GM12878 (cell line): ENCODE measurements around the gene TBCD. TPM values are rescaled to one million over a fixed set of nuclear protein-coding genes. Genes with fewer than 3 reads are reported as not detected.
A peak's percentile ranks its signal among the peaks of the same experiment; 100 is the strongest.

Experiments used
- ATAC-seq: fragments of 200-7000 bp; cut with Tn5 transposase; 3 replicates; pipeline ENCODE4 v1.9.1; 2020; ENCODE audit warnings: mild to moderate bottlenecking, moderate library complexity
- BruUV-seq: library from RNA; stranded (reverse); fragments of 400-500 nt; replicated peaks from 2 replicates; lab custom pipeline; 2021; lab: Mats Ljungman, UMichigan
- CTCF ChIA-PET: fragments of 300-600 bp; sonication (Branson Sonifier 250); formaldehyde crosslinking; extraction: SDS; loops from one replicate; lab custom pipeline; 2021; ENCODE audit warnings: inconsistent platforms; lab: Yijun Ruan, JAX
- POLR2A ChIA-PET: fragments of 350-600 bp; formaldehyde crosslinking; extraction: SDS; loops from one replicate; lab custom pipeline; 2021; ENCODE audit warnings: inconsistent platforms; lab: Charles Lee
- RAD21 ChIA-PET: fragments of 300-600 bp; sonication (Branson Sonifier 250); formaldehyde crosslinking; loops from one replicate; lab custom pipeline; 2023; ENCODE audit warnings: antibody characterized with exemption; ENCODE audit not compliant: unreplicated experiment; lab: Charles Lee
- SMC1A ChIA-PET: fragments of 300-600 bp; sonication (Branson Sonifier 250); formaldehyde crosslinking; loops from one replicate; lab custom pipeline; 2023; ENCODE audit not compliant: unreplicated experiment, uncharacterized antibody; lab: Charles Lee
- DNase-seq: peaks from one replicate; pipeline ENCODE4 v3.0.0-alpha.2; 2011; ENCODE audit warnings: low read depth, low spot score
- FAIRE-seq: peaks from 3 replicates; lab custom pipeline; 2011; peaks lifted over from hg19 to GRCh38; lab: Jason Lieb, UNC
- H2AFZ ChIP-seq: 2 replicates; pipeline ENCODE4 v1.6.0; 2011; ENCODE audit warnings: low read depth, low read length, control low read depth; ENCODE audit not compliant: control insufficient read depth
- H3K27ac ChIP-seq: 2 replicates; pipeline ENCODE4 v1.5.1; 2011; ENCODE audit warnings: control low read depth; ENCODE audit not compliant: control insufficient read depth, insufficient read depth
- H3K27me3 ChIP-seq, 2 experiments: replicated peaks in 1 of 2; 2 replicates each; pipeline versions ENCODE4 v1.6.0 to v1.6.1; 2011; ENCODE audit warnings: low read length in 1 of 2; ENCODE audit not compliant: control insufficient read depth in 2 of 2, insufficient read depth in 2 of 2
- H3K36me3 ChIP-seq, 2 experiments: 2 replicates each; pipeline ENCODE4 v1.5.1; 2011; ENCODE audit warnings: low read length in 1 of 2; ENCODE audit not compliant: control insufficient read depth in 2 of 2, insufficient read depth in 2 of 2
- H3K4me1 ChIP-seq: 2 replicates; pipeline ENCODE4 v1.6.1; 2011; ENCODE audit warnings: mild to moderate bottlenecking, low read length, moderate library complexity, mixed read lengths; ENCODE audit not compliant: control insufficient read depth, insufficient read depth
- H3K4me2 ChIP-seq: 2 replicates; pipeline ENCODE4 v1.6.0; 2011; ENCODE audit warnings: control low read depth; ENCODE audit not compliant: control insufficient read depth, insufficient read depth
- H3K4me3 ChIP-seq: fragments of 200-600 bp; sonication (generic); 2 replicates; pipeline ENCODE4 v1.5.1; 2016
- H3K79me2 ChIP-seq: 2 replicates; pipeline ENCODE4 v1.6.0; 2011; ENCODE audit warnings: low read length; ENCODE audit not compliant: control insufficient read depth, insufficient read depth
- H3K9ac ChIP-seq: 2 replicates; pipeline ENCODE4 v1.8.0; 2011; ENCODE audit warnings: low read length, control low read depth, mixed read lengths; ENCODE audit not compliant: control insufficient read depth, insufficient read depth
- H3K9me3 ChIP-seq: replicated peaks from 3 replicates; pipeline ENCODE4 v1.5.1; 2011; ENCODE audit warnings: mild to moderate bottlenecking, low read length; ENCODE audit not compliant: control insufficient read depth, insufficient read depth
- H4K20me1 ChIP-seq: 2 replicates; pipeline ENCODE4 v1.6.0; 2011; ENCODE audit not compliant: control insufficient read depth, insufficient read depth
- BRCA1 ChIP-seq: IDR thresholded peaks from 2 replicates; pipeline ENCODE4 v1.6.1; 2011; ENCODE audit warnings: low read depth, low read length, improper control_type of control experiment
- MYB ChIP-seq: fragments of 150-350 bp; IDR thresholded peaks from 2 replicates; pipeline ENCODE4 v1.6.1; 2014; ENCODE audit warnings: mild to moderate bottlenecking, low read depth, low read length, borderline replicate concordance
- RCOR1 ChIP-seq: conservative IDR thresholded peaks from 2 replicates; pipeline ENCODE4 v1.6.1; 2012; ENCODE audit warnings: low read depth, low read length, improper control_type of control experiment
- SMAD5 ChIP-seq: IDR thresholded peaks from 2 replicates; pipeline ENCODE4 v1.6.1; 2016; ENCODE audit warnings: antibody characterized with exemption, low read depth
- TCF3 ChIP-seq: IDR thresholded peaks from 2 replicates; pipeline ENCODE4 v1.6.1; 2012; ENCODE audit warnings: low read depth, mild to moderate bottlenecking, low read length, borderline replicate concordance; ENCODE audit not compliant: insufficient read depth
- YY1 ChIP-seq: IDR thresholded peaks from 2 replicates; pipeline ENCODE4 v1.6.1; 2011; ENCODE audit warnings: low read depth, mild to moderate bottlenecking, low read length
- ZZZ3 ChIP-seq: IDR thresholded peaks from 2 replicates; pipeline ENCODE4 v1.6.1; 2011; ENCODE audit warnings: low read depth; ENCODE audit not compliant: control insufficient read depth, insufficient read length
- WGBS: methylation state at CpG from one replicate; pipeline ENCODE4 v1.1.6; 2016; ENCODE audit warnings: low lambda C conversion rate; ENCODE audit not compliant: insufficient replicate concordance, insufficient coverage; ENCODE audit errors: missing lambda C conversion rate; 5-methylcytosine and 5-hydroxymethylcytosine counted together
- in situ Hi-C: fragments of 300-500 bp; cut with MboI; formaldehyde crosslinking; loops from 9 replicates; pipeline ENCODE4 v1.14.3; 2018; ENCODE audit warnings: mixed read lengths
- intact Hi-C: fragments of 100-400 bp; cut with micrococcal nuclease; formaldehyde crosslinking; loops from one replicate; pipeline ENCODE4 v1.14.2; 2022; ENCODE audit not compliant: unreplicated experiment
- polyA plus RNA-seq, 11 experiments: library from polyadenylated mRNA; depleted of rRNA in 4 of 11; unstranded in 6 of 11; stranded (reverse) in 5 of 11; fragments of >200 nt; fragmentation: Nextera tagmentation in 4 of 11; fragmentation: Illumina TruSeq in 1 of 11; extraction: Ambion mirVana in 4 of 11; extraction: Trizol in 1 of 11; gene quantifications; 1 replicate in 1 of 11; 2 replicates in 10 of 11; pipeline versions ENCODE4 v1.2.1 to v1.2.3, GENCODE V29; 2011 to 2016; ENCODE audit warnings: inconsistent platforms in 2 of 11, missing spikeins in 2 of 11, low read depth in 1 of 11
- total RNA-seq, 4 experiments: library from RNA; depleted of rRNA in 3 of 4; stranded (reverse); fragments of >200 nt in 3 of 4; fragmentation: Illumina TruSeq in 1 of 4; extraction: Trizol in 1 of 4; gene quantifications; 2 replicates each; pipeline versions ENCODE4 v1.2.1 to v1.2.3, GENCODE V29; 2013 to 2021
- TF ChIP-seq, protein P1 (sequence below): fragments of 450-650 bp; IDR thresholded peaks from 2 replicates; pipeline ENCODE4 v1.6.1; 2018; ENCODE audit warnings: mild to moderate bottlenecking, low read depth, moderate library complexity; ENCODE audit not compliant: partially characterized antibody
- TF ChIP-seq, protein P2 (sequence below): IDR thresholded peaks from 2 replicates; pipeline ENCODE4 v1.6.1; 2011; ENCODE audit warnings: borderline replicate concordance, low read depth, mild to moderate bottlenecking, moderate library complexity, low read length; ENCODE audit not compliant: insufficient read depth, poor library complexity, severe bottlenecking
- TF ChIP-seq, protein P3 (sequence below): fragments of 450-650 bp; formaldehyde crosslinking; IDR thresholded peaks from 2 replicates; pipeline ENCODE4 v1.4.0; 2022; ENCODE audit warnings: mild to moderate bottlenecking, moderate library complexity
- TF ChIP-seq, protein P4 (sequence below): fragments of 450-650 bp; formaldehyde crosslinking; IDR thresholded peaks from 2 replicates; pipeline ENCODE4 v1.5.0; 2022; ENCODE audit warnings: mild to moderate bottlenecking, missing genetic modification characterization

The TBCD gene
- total and polyA plus RNA-seq, 10 of the 15 experiments (the other 5 are each of a cell fraction or from before 2014, with no cell fraction given) = 10.3 to 114 (median 52.4) TPM

DNA sequence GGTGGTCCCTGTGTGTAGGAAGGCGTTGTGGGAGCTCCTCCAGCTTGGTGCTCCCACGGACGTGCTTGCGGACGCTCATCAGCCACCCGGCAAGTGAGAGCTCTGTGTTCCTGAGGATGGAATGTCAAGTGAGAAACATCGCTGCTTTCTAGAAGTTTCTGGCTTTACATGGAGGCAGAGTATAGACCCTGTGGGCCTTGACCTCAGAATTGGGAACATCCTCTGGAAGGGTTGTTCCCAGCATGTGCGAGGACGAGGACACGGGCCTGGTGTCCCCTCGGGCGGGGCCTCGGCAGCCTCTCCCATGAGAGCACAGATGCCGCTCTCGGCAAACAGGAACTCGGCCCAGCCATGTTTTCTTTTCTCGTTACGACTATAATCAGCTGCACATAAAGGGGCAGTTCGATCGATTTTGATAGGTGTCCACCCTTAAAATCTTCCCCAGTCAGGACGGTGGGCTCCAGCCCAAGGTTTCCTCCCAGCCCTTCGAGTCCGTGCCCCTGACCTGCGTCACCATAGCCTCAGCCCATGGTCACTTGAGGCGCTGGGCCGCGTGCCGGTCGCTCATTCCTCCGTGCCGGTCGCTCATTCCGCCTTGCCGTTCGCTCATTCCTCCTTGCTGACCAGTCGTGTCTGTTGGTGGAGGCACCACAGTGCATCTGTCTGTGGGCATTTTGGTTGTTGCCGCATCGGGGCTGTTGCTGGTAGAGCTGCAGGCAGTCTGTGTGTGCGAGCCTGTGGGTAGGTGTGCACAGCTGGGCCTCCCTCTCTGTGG lies 179.2 kb downstream of the TBCD start:
- SMC1A ChIA-PET = no interaction called here
- TF ChIP-seq YY1 (no peak), BRCA1 (no peak), SMAD5 (no peak), TCF3 (peak; percentile 31; the same call in 1 of the 2 replicates), ZZZ3 (no peak), RCOR1 (no peak), MYB (no peak)
- TF ChIP-seq, protein P1, sequence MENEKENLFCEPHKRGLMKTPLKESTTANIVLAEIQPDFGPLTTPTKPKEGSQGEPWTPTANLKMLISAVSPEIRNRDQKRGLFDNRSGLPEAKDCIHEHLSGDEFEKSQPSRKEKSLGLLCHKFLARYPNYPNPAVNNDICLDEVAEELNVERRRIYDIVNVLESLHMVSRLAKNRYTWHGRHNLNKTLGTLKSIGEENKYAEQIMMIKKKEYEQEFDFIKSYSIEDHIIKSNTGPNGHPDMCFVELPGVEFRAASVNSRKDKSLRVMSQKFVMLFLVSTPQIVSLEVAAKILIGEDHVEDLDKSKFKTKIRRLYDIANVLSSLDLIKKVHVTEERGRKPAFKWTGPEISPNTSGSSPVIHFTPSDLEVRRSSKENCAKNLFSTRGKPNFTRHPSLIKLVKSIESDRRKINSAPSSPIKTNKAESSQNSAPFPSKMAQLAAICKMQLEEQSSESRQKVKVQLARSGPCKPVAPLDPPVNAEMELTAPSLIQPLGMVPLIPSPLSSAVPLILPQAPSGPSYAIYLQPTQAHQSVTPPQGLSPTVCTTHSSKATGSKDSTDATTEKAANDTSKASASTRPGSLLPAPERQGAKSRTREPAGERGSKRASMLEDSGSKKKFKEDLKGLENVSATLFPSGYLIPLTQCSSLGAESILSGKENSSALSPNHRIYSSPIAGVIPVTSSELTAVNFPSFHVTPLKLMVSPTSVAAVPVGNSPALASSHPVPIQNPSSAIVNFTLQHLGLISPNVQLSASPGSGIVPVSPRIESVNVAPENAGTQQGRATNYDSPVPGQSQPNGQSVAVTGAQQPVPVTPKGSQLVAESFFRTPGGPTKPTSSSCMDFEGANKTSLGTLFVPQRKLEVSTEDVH = no peak
- TF ChIP-seq, protein P2, sequence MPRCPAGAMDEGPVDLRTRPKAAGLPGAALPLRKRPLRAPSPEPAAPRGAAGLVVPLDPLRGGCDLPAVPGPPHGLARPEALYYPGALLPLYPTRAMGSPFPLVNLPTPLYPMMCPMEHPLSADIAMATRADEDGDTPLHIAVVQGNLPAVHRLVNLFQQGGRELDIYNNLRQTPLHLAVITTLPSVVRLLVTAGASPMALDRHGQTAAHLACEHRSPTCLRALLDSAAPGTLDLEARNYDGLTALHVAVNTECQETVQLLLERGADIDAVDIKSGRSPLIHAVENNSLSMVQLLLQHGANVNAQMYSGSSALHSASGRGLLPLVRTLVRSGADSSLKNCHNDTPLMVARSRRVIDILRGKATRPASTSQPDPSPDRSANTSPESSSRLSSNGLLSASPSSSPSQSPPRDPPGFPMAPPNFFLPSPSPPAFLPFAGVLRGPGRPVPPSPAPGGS = peak; percentile 94
- TF ChIP-seq, protein P3, sequence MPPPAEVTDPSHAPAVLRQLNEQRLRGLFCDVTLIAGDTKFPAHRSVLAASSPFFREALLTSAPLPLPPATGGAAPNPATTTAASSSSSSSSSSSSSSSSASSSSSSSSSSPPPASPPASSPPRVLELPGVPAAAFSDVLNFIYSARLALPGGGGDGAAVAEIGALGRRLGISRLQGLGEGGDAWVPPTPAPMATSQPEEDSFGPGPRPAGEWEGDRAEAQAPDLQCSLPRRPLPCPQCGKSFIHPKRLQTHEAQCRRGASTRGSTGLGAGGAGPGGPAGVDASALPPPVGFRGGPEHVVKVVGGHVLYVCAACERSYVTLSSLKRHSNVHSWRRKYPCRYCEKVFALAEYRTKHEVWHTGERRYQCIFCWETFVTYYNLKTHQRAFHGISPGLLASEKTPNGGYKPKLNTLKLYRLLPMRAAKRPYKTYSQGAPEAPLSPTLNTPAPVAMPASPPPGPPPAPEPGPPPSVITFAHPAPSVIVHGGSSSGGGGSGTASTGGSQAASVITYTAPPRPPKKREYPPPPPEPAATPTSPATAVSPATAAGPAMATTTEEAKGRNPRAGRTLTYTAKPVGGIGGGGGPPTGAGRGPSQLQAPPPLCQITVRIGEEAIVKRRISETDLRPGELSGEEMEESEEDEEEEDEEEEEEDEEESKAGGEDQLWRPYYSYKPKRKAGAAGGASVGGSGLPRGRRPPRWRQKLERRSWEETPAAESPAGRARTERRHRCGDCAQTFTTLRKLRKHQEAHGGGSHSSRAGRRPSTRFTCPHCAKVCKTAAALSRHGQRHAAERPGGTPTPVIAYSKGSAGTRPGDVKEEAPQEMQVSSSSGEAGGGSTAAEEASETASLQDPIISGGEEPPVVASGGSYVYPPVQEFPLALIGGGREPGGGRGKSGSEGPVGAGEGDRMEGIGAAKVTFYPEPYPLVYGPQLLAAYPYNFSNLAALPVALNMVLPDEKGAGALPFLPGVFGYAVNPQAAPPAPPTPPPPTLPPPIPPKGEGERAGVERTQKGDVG (CRISPR knock-in tag) = no peak
- TF ChIP-seq, protein P4, sequence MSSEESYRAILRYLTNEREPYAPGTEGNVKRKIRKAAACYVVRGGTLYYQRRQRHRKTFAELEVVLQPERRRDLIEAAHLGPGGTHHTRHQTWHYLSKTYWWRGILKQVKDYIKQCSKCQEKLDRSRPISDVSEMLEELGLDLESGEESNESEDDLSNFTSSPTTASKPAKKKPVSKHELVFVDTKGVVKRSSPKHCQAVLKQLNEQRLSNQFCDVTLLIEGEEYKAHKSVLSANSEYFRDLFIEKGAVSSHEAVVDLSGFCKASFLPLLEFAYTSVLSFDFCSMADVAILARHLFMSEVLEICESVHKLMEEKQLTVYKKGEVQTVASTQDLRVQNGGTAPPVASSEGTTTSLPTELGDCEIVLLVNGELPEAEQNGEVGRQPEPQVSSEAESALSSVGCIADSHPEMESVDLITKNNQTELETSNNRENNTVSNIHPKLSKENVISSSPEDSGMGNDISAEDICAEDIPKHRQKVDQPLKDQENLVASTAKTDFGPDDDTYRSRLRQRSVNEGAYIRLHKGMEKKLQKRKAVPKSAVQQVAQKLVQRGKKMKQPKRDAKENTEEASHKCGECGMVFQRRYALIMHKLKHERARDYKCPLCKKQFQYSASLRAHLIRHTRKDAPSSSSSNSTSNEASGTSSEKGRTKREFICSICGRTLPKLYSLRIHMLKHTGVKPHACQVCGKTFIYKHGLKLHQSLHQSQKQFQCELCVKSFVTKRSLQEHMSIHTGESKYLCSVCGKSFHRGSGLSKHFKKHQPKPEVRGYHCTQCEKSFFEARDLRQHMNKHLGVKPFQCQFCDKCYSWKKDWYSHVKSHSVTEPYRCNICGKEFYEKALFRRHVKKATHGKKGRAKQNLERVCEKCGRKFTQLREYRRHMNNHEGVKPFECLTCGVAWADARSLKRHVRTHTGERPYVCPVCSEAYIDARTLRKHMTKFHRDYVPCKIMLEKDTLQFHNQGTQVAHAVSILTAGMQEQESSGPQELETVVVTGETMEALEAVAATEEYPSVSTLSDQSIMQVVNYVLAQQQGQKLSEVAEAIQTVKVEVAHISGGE = no peak

More for the DNA sequence above, 179.2 kb downstream of the TBCD start:
- Histone ChIP-seq H3K9ac (no peak overlapping the region), H3K9me3 (no peaks in the 10 kb centered on the region), H3K79me2 (no peaks in the 10 kb centered on the region), H3K4me3 (no peak overlapping the region), H3K4me2 (no peak overlapping the region), H2AFZ (no peak overlapping the region), H4K20me1 (no peaks in the 10 kb centered on the region), H3K27me3 (no peaks in the 10 kb centered on the region), H3K27ac (no peak overlapping the region), H3K4me1 (no peaks in the 10 kb centered on the region), H3K36me3 (peaks cover 2 to 46% of the 10 kb centered on the region in 2 experiments; a peak in 3 of 4 replicates)
- intact Hi-C loops (no loop called here), in situ Hi-C loops (no loop called here)
- no TSS peak for BruUV-seq
- ChIA-PET POLR2A (no interaction called here), CTCF (interaction anchor here (0.7 kb wide), 1 partner anchor 112 kb away, joined by 3 read pairs; no protein-coding TSS in a partner anchor), RAD21 (no interaction called here)
- 96% methylated on average over 39 of the region's 39 CpGs for WGBS
- ATAC-seq = no peak
- no peak for DNase-seq
- no peak for FAIRE-seq
